Panc1 (cell line): ENCODE data around the gene TEX26.

ENCODE experiments used
- CTCF ChIP-seq: fragments of 450-650 bp; IDR thresholded peaks from 2 replicates; pipeline ENCODE4 v1.5.1; 2017; ENCODE audit warnings: mild to moderate bottlenecking
- SIN3A ChIP-seq: IDR thresholded peaks from 2 replicates; pipeline ENCODE4 v1.6.1; 2012; ENCODE audit warnings: low read depth, mild to moderate bottlenecking, low read length, moderate library complexity, borderline replicate concordance; ENCODE audit not compliant: insufficient read depth

GRCh38 chr13:30959678-30960077, 27.2 kb downstream of the TEX26 start:
- TF ChIP-seq SIN3A (no peak), CTCF (no peak)
